BE2C (cell line): Measurements from ENCODE around the gene BRI3BP.
"Not testable (repeated sequence)": the region's sequence is repeated elsewhere in the genome, so short reads cannot be mapped to it uniquely, and the experiment has no call there.

Source experiments
- DNase-seq: peaks from one replicate; pipeline ENCODE4 v3.0.0-alpha.2; 2020
- H3K27me3 ChIP-seq: fragments of 250-450 bp; sonication (Bioruptor Pico); 2 replicates; pipeline ENCODE4 v1.5.1; 2020; ENCODE audit warnings: mild to moderate bottlenecking
- H3K36me3 ChIP-seq: fragments of 250-450 bp; sonication (Bioruptor Pico); 2 replicates; pipeline ENCODE4 v1.5.1; 2020; ENCODE audit warnings: mild to moderate bottlenecking
- H3K4me1 ChIP-seq: fragments of 250-450 bp; sonication (Bioruptor Pico); 2 replicates; pipeline ENCODE4 v1.5.1; 2020
- H3K4me3 ChIP-seq: 2 replicates; pipeline ENCODE4 v1.5.1; 2011; ENCODE audit warnings: low read depth, low read length
- H3K9me3 ChIP-seq: fragments of 250-450 bp; sonication (Bioruptor Pico); 2 replicates; pipeline ENCODE4 v1.5.1; 2020
- CTCF ChIP-seq: IDR thresholded peaks from 2 replicates; pipeline ENCODE4 v1.5.1; 2012; ENCODE audit warnings: mild to moderate bottlenecking, low read depth, low read length

BRI3BP gene

GRCh38 chr12:124979568-124979967, 13.9 kb upstream of the BRI3BP start:
- no peak for TF ChIP-seq CTCF
- DNase-seq = no peak
- H3K9me3 ChIP-seq = no peaks in the 10 kb centered on the region; the same call in 1 of the 2 replicates
- no peaks in the 10 kb centered on the region for H3K27me3 ChIP-seq
- no peaks in the 10 kb centered on the region for H3K4me1 ChIP-seq
- H3K4me3 ChIP-seq = no peak overlapping the region
- peaks cover 82% of the 10 kb centered on the region for H3K36me3 ChIP-seq

GRCh38 chr12:124980098-124980892, 13.2 kb upstream of the BRI3BP start:
- Histone ChIP-seq H3K4me1 (no peaks in the 10 kb centered on the region), H3K4me3 (no peak overlapping the region), H3K36me3 (peaks cover 81% of the 10 kb centered on the region), H3K9me3 (no peaks in the 10 kb centered on the region; the same call in 1 of the 2 replicates), H3K27me3 (no peaks in the 10 kb centered on the region)
- no peak for DNase-seq
- no peak for TF ChIP-seq CTCF

- not testable (repeated sequence) for DNase-seq, H3K4me3 ChIP-seq, H3K4me1 ChIP-seq, H3K27me3 ChIP-seq, H3K9me3 ChIP-seq
- peaks cover 29% of the 10 kb centered on the region for H3K36me3 ChIP-seq
Measured at GRCh38 chr12:124986876-124987275, 6.6 kb upstream of the BRI3BP start.

GRCh38 chr12:124992874-124993625, 395 bp upstream of the BRI3BP start:
- no peaks in the 10 kb centered on the region; the same call in 1 of the 2 replicates for H3K9me3 ChIP-seq
- DNase-seq = peak; percentile 81
- 0 out of 2 replicates have a peak, but pooled peaks cover 4% of the 10 kb centered on the region for H3K4me1 ChIP-seq
- TF ChIP-seq CTCF = peak; percentile 68
- H3K4me3 ChIP-seq = peak overlapping the region; percentile 72
- no peaks in the 10 kb centered on the region for H3K36me3 ChIP-seq
- no peaks in the 10 kb centered on the region for H3K27me3 ChIP-seq

- no peaks in the 10 kb centered on the region for H3K27me3 ChIP-seq
- H3K4me1 ChIP-seq = 0 out of 2 replicates have a peak, but pooled peaks cover 4% of the 10 kb centered on the region
- H3K9me3 ChIP-seq = no peaks in the 10 kb centered on the region; the same call in 1 of the 2 replicates
- no peaks in the 10 kb centered on the region for H3K36me3 ChIP-seq
- DNase-seq = no peak
- TF ChIP-seq CTCF = no peak
- H3K4me3 ChIP-seq = peak overlapping the region; percentile 72
Measured at GRCh38 chr12:124994437-124994975, 1.1 kb downstream of the BRI3BP start.

- H3K9me3 ChIP-seq = no peaks in the 10 kb centered on the region; the same call in 1 of the 2 replicates
- H3K27me3 ChIP-seq = no peaks in the 10 kb centered on the region
- no peak for DNase-seq
- no peak for TF ChIP-seq CTCF
- H3K36me3 ChIP-seq = no peaks in the 10 kb centered on the region
- H3K4me3 ChIP-seq = peak overlapping the region; percentile 72
- 0 out of 2 replicates have a peak, but pooled peaks cover 4% of the 10 kb centered on the region for H3K4me1 ChIP-seq
Measured at GRCh38 chr12:124995200-124995961, 1.9 kb downstream of the BRI3BP start.
